Measurements from ENCODE around the gene FRMD7. TPM values are rescaled to one million over a fixed set of nuclear protein-coding genes. Genes with fewer than 3 reads are reported as not detected.
"Not testable (repeated sequence)": the region's sequence is repeated elsewhere in the genome, so short reads cannot be mapped to it uniquely, and the experiment has no call there.

The FRMD7 gene
- total RNA-seq, 1 donor from 2014 or later, result not detected

- no peak for FAIRE-seq
- no peaks in the 10 kb centered on the region for H3K36me3 ChIP-seq (ENCODE audit: control insufficient read depth, insufficient read depth, low read length)
- TF ChIP-seq, protein P1, sequence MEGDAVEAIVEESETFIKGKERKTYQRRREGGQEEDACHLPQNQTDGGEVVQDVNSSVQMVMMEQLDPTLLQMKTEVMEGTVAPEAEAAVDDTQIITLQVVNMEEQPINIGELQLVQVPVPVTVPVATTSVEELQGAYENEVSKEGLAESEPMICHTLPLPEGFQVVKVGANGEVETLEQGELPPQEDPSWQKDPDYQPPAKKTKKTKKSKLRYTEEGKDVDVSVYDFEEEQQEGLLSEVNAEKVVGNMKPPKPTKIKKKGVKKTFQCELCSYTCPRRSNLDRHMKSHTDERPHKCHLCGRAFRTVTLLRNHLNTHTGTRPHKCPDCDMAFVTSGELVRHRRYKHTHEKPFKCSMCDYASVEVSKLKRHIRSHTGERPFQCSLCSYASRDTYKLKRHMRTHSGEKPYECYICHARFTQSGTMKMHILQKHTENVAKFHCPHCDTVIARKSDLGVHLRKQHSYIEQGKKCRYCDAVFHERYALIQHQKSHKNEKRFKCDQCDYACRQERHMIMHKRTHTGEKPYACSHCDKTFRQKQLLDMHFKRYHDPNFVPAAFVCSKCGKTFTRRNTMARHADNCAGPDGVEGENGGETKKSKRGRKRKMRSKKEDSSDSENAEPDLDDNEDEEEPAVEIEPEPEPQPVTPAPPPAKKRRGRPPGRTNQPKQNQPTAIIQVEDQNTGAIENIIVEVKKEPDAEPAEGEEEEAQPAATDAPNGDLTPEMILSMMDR (IDR thresholded peaks at IDR 0.05; ENCODE audit: insufficient read depth, low read length, severe bottlenecking), result no peak
- no peaks in the 10 kb centered on the region for H3K27me3 ChIP-seq (ENCODE audit: control insufficient read depth, insufficient read depth, low read length)
- H3K4me3 ChIP-seq (ENCODE audit: low read depth, low read length), result no peak overlapping the region
- no peak for DNase-seq (ENCODE audit: low read depth)
These were observed 20.5 kb downstream of the FRMD7 start for GRCh38 chrX:132107291-132107690.

- FAIRE-seq (no peak), DNase-seq (ENCODE audit: low read depth) (no peak)
- Histone ChIP-seq H3K4me3 (ENCODE audit: low read depth, low read length) (no peak overlapping the region), H3K36me3 (ENCODE audit: control insufficient read depth, insufficient read depth, low read length) (no peaks in the 10 kb centered on the region), H3K27me3 (ENCODE audit: control insufficient read depth, insufficient read depth, low read length) (no peaks in the 10 kb centered on the region)
- TF ChIP-seq, protein P1 (IDR thresholded peaks at IDR 0.05; ENCODE audit: insufficient read depth, low read length, severe bottlenecking), result no peak
These were observed 26.0 kb downstream of the FRMD7 start for GRCh38 chrX:132101799-132102198.

- FAIRE-seq (no peak), DNase-seq (ENCODE audit: low read depth) (no peak)
- no peaks in the 10 kb centered on the region for H3K27me3 ChIP-seq (ENCODE audit: control insufficient read depth, insufficient read depth, low read length)
- TF ChIP-seq, protein P1 (IDR thresholded peaks at IDR 0.05; ENCODE audit: insufficient read depth, low read length, severe bottlenecking), result no peak
- H3K36me3 ChIP-seq (ENCODE audit: control insufficient read depth, insufficient read depth, low read length), result no peaks in the 10 kb centered on the region
- no peak overlapping the region for H3K4me3 ChIP-seq (ENCODE audit: low read depth, low read length)
These were observed 26.6 kb downstream of the FRMD7 start for GRCh38 chrX:132101206-132101605.

DNA sequence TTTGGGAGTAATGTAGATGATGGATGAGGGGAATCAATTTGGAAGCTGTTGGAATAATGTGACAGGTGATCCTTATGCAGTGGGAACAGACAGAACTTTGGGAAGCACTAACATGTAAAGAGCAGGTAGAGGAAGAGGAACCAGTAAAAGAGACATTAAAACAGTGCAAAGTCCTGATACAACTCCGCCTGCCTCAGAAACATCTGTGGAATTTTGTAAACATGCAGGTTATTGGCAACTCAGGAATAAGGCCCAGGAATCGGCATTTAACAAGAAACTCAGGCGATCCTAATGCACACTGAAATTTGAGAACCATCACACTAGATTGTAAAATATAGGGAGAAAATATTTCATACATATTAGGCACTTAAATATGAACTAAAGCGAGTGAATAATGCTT is 29.1 kb downstream of the FRMD7 start:
- H3K4me3 ChIP-seq (ENCODE audit: low read depth, low read length); FAIRE-seq; H3K36me3 ChIP-seq (ENCODE audit: control insufficient read depth, insufficient read depth, low read length); H3K27me3 ChIP-seq (ENCODE audit: control insufficient read depth, insufficient read depth, low read length); DNase-seq (ENCODE audit: low read depth): not testable (repeated sequence)

DNA sequence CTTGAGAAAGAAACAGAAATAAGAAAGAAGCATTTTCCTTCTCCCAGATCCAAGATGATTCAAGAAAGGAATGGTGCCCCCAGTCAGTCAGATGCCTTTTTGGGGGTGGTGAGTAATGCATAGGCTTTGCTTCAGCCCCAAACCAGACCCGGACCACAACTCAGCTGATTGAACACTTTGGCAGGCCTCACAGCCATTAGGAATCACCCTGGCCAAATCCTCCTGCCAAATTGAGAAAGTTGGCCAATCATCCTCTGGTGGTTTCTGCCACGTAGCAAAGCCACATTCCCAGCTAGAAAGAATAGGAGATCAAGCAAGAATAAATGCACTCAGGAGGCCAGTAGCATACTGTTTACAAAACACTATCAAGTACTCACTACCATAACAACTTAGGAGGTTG is 33.7 kb downstream of the FRMD7 start:
- H3K4me3 ChIP-seq (ENCODE audit: low read depth, low read length), result no peak overlapping the region
- FAIRE-seq (no peak), DNase-seq (ENCODE audit: low read depth) (no peak)
- no peaks in the 10 kb centered on the region for H3K36me3 ChIP-seq (ENCODE audit: control insufficient read depth, insufficient read depth, low read length)
- TF ChIP-seq, protein P1 (IDR thresholded peaks at IDR 0.05; ENCODE audit: insufficient read depth, low read length, severe bottlenecking), result no peak
- no peaks in the 10 kb centered on the region for H3K27me3 ChIP-seq (ENCODE audit: control insufficient read depth, insufficient read depth, low read length)

GRCh38 chrX:132093239-132093860 is 34.5 kb downstream of the FRMD7 start:
- no peak overlapping the region for H3K4me3 ChIP-seq (ENCODE audit: low read depth, low read length)
- H3K27me3 ChIP-seq (ENCODE audit: control insufficient read depth, insufficient read depth, low read length), result no peaks in the 10 kb centered on the region
- FAIRE-seq (no peak), DNase-seq (ENCODE audit: low read depth) (no peak)
- TF ChIP-seq, protein P1 (IDR thresholded peaks at IDR 0.05; ENCODE audit: insufficient read depth, low read length, severe bottlenecking), result no peak
- H3K36me3 ChIP-seq (ENCODE audit: control insufficient read depth, insufficient read depth, low read length), result no peaks in the 10 kb centered on the region

Measured in bronchial epithelial cell (primary cell).